HepG2 (cell line): ENCODE results near the gene CAMK2D.

Experiments used
- BHLHE40 ChIP-seq: IDR thresholded peaks from 2 replicates; pipeline ENCODE4 v1.6.1; 2011; ENCODE audit warnings: low read length, improper control_type of control experiment
- FOXJ3 ChIP-seq: sonication (generic); formaldehyde crosslinking; IDR thresholded peaks from 2 replicates; pipeline ENCODE4 v1.4.0; 2020; ENCODE audit warnings: missing genetic modification reagents, mild to moderate bottlenecking, borderline replicate concordance
- MIER2 ChIP-seq: IDR thresholded peaks from 2 replicates; pipeline ENCODE4 v1.6.1; 2016; ENCODE audit warnings: missing biosample characterization, missing genetic modification reagents
- POLR2AphosphoS5 ChIP-seq: IDR thresholded peaks from 2 replicates; pipeline ENCODE4 v1.6.1; 2012; ENCODE audit warnings: low read depth, low read length
- RCOR2 ChIP-seq: IDR thresholded peaks from 2 replicates; pipeline ENCODE4 v1.6.1; 2016; ENCODE audit warnings: missing biosample characterization, missing genetic modification reagents
- ZBTB8A ChIP-seq: sonication (generic); formaldehyde crosslinking; IDR thresholded peaks from 2 replicates; pipeline ENCODE4 v1.4.0; 2020; ENCODE audit warnings: mild to moderate bottlenecking, low read depth, missing genetic modification reagents, borderline replicate concordance
- ZNF18 ChIP-seq: sonication (generic); formaldehyde crosslinking; IDR thresholded peaks from 2 replicates; pipeline ENCODE4 v1.8.0; 2022; ENCODE audit warnings: mild to moderate bottlenecking, missing genetic modification reagents; ENCODE audit not compliant: insufficient replicate concordance
- TF ChIP-seq, protein P1 (sequence below), 2 experiments: fragments of 450-650 bp in 1 of 2; sonication (generic) in 1 of 2; formaldehyde crosslinking in 1 of 2; IDR thresholded peaks; 2 replicates each; pipeline versions ENCODE4 v1.6.1 to v1.8.0; 2016 to 2022; ENCODE audit warnings: antibody characterized with exemption in 1 of 2, mild to moderate bottlenecking in 1 of 2, missing genetic modification reagents in 1 of 2
- TF ChIP-seq, protein P2 (sequence below): sonication (generic); formaldehyde crosslinking; IDR thresholded peaks from 2 replicates; pipeline ENCODE4 v1.5.0; 2020; ENCODE audit warnings: mild to moderate bottlenecking, missing genetic modification reagents, moderate library complexity
- TF ChIP-seq, protein P3 (sequence below): sonication (generic); formaldehyde crosslinking; IDR thresholded peaks from 2 replicates; pipeline ENCODE4 v1.4.0; 2020; ENCODE audit warnings: missing genetic modification reagents

DNA sequence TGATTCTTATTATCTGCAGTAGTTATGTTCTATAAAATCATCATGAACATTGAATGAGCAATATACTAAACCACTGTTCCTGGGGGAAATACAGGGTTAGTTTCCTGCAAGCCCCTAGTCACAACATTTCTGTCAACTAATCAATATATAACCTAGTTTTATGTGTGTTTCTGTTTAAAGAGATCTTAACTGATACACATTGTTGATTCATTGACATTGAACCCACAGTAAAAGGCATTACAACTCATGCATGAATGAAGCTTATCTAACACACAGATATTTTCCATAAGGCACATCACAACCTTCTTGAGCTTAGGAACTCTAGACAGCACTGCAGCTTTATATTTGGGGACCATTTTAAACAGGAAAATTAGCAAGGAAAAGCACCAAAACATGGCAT, 134.2 kb downstream of the CAMK2D start:
- no peak for TF ChIP-seq BHLHE40
- TF ChIP-seq, protein P1, sequence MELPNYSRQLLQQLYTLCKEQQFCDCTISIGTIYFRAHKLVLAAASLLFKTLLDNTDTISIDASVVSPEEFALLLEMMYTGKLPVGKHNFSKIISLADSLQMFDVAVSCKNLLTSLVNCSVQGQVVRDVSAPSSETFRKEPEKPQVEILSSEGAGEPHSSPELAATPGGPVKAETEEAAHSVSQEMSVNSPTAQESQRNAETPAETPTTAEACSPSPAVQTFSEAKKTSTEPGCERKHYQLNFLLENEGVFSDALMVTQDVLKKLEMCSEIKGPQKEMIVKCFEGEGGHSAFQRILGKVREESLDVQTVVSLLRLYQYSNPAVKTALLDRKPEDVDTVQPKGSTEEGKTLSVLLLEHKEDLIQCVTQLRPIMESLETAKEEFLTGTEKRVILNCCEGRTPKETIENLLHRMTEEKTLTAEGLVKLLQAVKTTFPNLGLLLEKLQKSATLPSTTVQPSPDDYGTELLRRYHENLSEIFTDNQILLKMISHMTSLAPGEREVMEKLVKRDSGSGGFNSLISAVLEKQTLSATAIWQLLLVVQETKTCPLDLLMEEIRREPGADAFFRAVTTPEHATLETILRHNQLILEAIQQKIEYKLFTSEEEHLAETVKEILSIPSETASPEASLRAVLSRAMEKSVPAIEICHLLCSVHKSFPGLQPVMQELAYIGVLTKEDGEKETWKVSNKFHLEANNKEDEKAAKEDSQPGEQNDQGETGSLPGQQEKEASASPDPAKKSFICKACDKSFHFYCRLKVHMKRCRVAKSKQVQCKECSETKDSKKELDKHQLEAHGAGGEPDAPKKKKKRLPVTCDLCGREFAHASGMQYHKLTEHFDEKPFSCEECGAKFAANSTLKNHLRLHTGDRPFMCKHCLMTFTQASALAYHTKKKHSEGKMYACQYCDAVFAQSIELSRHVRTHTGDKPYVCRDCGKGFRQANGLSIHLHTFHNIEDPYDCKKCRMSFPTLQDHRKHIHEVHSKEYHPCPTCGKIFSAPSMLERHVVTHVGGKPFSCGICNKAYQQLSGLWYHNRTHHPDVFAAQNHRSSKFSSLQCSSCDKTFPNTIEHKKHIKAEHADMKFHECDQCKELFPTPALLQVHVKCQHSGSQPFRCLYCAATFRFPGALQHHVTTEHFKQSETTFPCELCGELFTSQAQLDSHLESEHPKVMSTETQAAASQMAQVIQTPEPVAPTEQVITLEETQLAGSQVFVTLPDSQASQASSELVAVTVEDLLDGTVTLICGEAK (IDR thresholded peaks at IDR 0.05), result no peak
- TF ChIP-seq, protein P1 (CRISPR knock-in tag; IDR thresholded peaks at IDR 0.05), result no peak
- no peak for TF ChIP-seq MIER2 (CRISPR knock-in tag)
- TF ChIP-seq, protein P2, sequence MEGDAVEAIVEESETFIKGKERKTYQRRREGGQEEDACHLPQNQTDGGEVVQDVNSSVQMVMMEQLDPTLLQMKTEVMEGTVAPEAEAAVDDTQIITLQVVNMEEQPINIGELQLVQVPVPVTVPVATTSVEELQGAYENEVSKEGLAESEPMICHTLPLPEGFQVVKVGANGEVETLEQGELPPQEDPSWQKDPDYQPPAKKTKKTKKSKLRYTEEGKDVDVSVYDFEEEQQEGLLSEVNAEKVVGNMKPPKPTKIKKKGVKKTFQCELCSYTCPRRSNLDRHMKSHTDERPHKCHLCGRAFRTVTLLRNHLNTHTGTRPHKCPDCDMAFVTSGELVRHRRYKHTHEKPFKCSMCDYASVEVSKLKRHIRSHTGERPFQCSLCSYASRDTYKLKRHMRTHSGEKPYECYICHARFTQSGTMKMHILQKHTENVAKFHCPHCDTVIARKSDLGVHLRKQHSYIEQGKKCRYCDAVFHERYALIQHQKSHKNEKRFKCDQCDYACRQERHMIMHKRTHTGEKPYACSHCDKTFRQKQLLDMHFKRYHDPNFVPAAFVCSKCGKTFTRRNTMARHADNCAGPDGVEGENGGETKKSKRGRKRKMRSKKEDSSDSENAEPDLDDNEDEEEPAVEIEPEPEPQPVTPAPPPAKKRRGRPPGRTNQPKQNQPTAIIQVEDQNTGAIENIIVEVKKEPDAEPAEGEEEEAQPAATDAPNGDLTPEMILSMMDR (CRISPR knock-in tag), result no peak
- TF ChIP-seq ZNF18 (CRISPR knock-in tag), result no peak
- TF ChIP-seq POLR2AphosphoS5, result no peak
- TF ChIP-seq, protein P3, sequence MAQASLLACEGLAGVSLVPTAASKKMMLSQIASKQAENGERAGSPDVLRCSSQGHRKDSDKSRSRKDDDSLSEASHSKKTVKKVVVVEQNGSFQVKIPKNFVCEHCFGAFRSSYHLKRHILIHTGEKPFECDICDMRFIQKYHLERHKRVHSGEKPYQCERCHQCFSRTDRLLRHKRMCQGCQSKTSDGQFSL (CRISPR knock-in tag), result no peak
- no peak for TF ChIP-seq RCOR2 (CRISPR knock-in tag)
- no peak for TF ChIP-seq FOXJ3 (CRISPR knock-in tag)
- no peak for TF ChIP-seq ZBTB8A (CRISPR knock-in tag)
